H1 (cell line): ENCODE results near the gene ELP4. TPM values are rescaled to one million over a fixed set of nuclear protein-coding genes. Genes with fewer than 3 reads are reported as not detected.

ENCODE experiments used
- CTCF ChIA-PET: fragments of 300-600 bp; sonication (Branson Sonifier 250); formaldehyde crosslinking; loops from one replicate; lab custom pipeline; 2021; ENCODE audit not compliant: partially characterized antibody; lab: Charles Lee
- POLR2A ChIA-PET: fragments of 300-600 bp; sonication (Branson Sonifier 250); formaldehyde crosslinking; loops from one replicate; lab custom pipeline; 2021; ENCODE audit warnings: inconsistent platforms; ENCODE audit not compliant: partially characterized antibody; lab: Charles Lee
- DNase-seq, 2 experiments: peaks; one replicate each; pipeline versions ENCODE4 v3.0.0 to v3.0.0-alpha.2; 2010 to 2022; ENCODE audit warnings: low spot score in 2 of 2, low read depth in 1 of 2, mixed read lengths in 1 of 2
- FAIRE-seq: peaks from 2 replicates; lab custom pipeline; 2011; peaks lifted over from hg19 to GRCh38; lab: Jason Lieb, UNC
- H2AFZ ChIP-seq: 2 replicates; pipeline ENCODE4 v1.8.1; 2012; ENCODE audit warnings: low read length, inconsistent platforms
- H2AK5ac ChIP-seq: 2 replicates; pipeline ENCODE4 v1.6.1; 2013; ENCODE audit warnings: low read depth, low read length
- H2BK120ac ChIP-seq: replicated peaks from 2 replicates; pipeline ENCODE3; 2013; ENCODE audit warnings: low read depth, low read length, inconsistent platforms
- H2BK12ac ChIP-seq: 2 replicates; pipeline ENCODE4 v1.6.1; 2013; ENCODE audit warnings: low read depth, low read length
- H2BK15ac ChIP-seq: 2 replicates; pipeline ENCODE4 v1.6.1; 2013; ENCODE audit warnings: low read length
- H2BK20ac ChIP-seq: 2 replicates; pipeline ENCODE4 v1.6.1; 2013; ENCODE audit warnings: low read length
- H2BK5ac ChIP-seq: 2 replicates; pipeline ENCODE4 v1.6.1; 2013; ENCODE audit warnings: low read depth, low read length
- H3K14ac ChIP-seq: 2 replicates; pipeline ENCODE4 v1.6.1; 2013; ENCODE audit warnings: inconsistent platforms; ENCODE audit not compliant: insufficient read length
- H3K18ac ChIP-seq: 2 replicates; pipeline ENCODE4 v1.6.1; 2013; ENCODE audit warnings: low read length; ENCODE audit errors: extremely low read depth
- H3K23ac ChIP-seq: 2 replicates; pipeline ENCODE4 v1.6.1; 2013; ENCODE audit warnings: inconsistent platforms; ENCODE audit not compliant: insufficient read length
- H3K23me2 ChIP-seq: 2 replicates; pipeline ENCODE4 v1.6.1; 2013; ENCODE audit warnings: low read depth, low read length
- H3K27ac ChIP-seq: 2 replicates; pipeline ENCODE4 v1.6.1; 2011; ENCODE audit warnings: low read depth, low read length, inconsistent platforms
- H3K27me3 ChIP-seq, 4 experiments: replicated peaks in 1 of 4; 1 replicate in 1 of 4; 2 replicates in 3 of 4; pipeline versions ENCODE4 v1.6.1 to v1.8.1; 2011 to 2013; ENCODE audit warnings: low read length in 3 of 4, mild to moderate bottlenecking in 3 of 4, inconsistent platforms in 2 of 4, mixed read lengths in 2 of 4, moderate library complexity in 1 of 4; ENCODE audit not compliant: control insufficient read depth in 3 of 4, insufficient read depth in 3 of 4; ENCODE audit errors: extremely low read depth in 1 of 4
- H3K36me3 ChIP-seq, 4 experiments: 2 replicates each; pipeline versions ENCODE4 v1.6.1 to v1.8.1; 2011 to 2013; ENCODE audit warnings: mild to moderate bottlenecking in 4 of 4, low read length in 3 of 4, moderate library complexity in 2 of 4, control low read depth in 1 of 4, inconsistent platforms in 1 of 4; ENCODE audit not compliant: insufficient read depth in 4 of 4, control insufficient read depth in 2 of 4
- H3K4ac ChIP-seq: replicated peaks from 2 replicates; pipeline ENCODE3; 2013; ENCODE audit warnings: low read length, low read depth, mixed read lengths, inconsistent platforms; ENCODE audit not compliant: insufficient read length
- H3K4me1 ChIP-seq, 4 experiments: replicated peaks in 1 of 4; 1 replicate in 1 of 4; 2 replicates in 3 of 4; pipeline versions ENCODE4 v1.6.1 to v1.8.1; 2011 to 2013; ENCODE audit warnings: low read length in 3 of 4, inconsistent platforms in 2 of 4, mixed read lengths in 1 of 4; ENCODE audit not compliant: insufficient read depth in 4 of 4, control insufficient read depth in 3 of 4
- H3K4me2 ChIP-seq, 2 experiments: 2 replicates each; pipeline versions ENCODE4 v1.6.1 to v1.8.1; 2011 to 2013; ENCODE audit warnings: low read depth in 2 of 2, low read length in 2 of 2, control low read depth in 1 of 2, inconsistent platforms in 1 of 2, mild to moderate bottlenecking in 1 of 2; ENCODE audit not compliant: insufficient read depth in 1 of 2
- H3K4me3 ChIP-seq, 4 experiments: fragments of 200-600, 300-600 bp in 1 of 4; sonication (generic), shearing (Covaris generic), sonication (Bioruptor Twin) in 1 of 4; 2 replicates each; pipeline versions ENCODE4 v1.5.1 to v1.8.1; 2011 to 2016; ENCODE audit warnings: low read length in 4 of 4, low read depth in 3 of 4, control low read depth in 2 of 4, inconsistent platforms in 2 of 4, mild to moderate bottlenecking in 2 of 4, mixed read lengths in 1 of 4, moderate library complexity in 1 of 4; ENCODE audit not compliant: insufficient read depth in 2 of 4; ENCODE audit errors: extremely low read depth in 1 of 4
- H3K56ac ChIP-seq: replicated peaks from 2 replicates; pipeline ENCODE3; 2013; ENCODE audit warnings: low read depth, mild to moderate bottlenecking, mixed read lengths, low read length, inconsistent platforms; ENCODE audit not compliant: insufficient read length
- H3K79me1 ChIP-seq: 2 replicates; pipeline ENCODE4 v1.6.1; 2013; ENCODE audit warnings: low read depth, low read length, control low read depth
- H3K79me2 ChIP-seq, 2 experiments: 2 replicates each; pipeline versions ENCODE4 v1.6.1 to v1.8.1; 2012 to 2013; ENCODE audit warnings: low read length in 2 of 2, mild to moderate bottlenecking in 2 of 2, inconsistent platforms in 1 of 2; ENCODE audit not compliant: insufficient read depth in 2 of 2, control insufficient read depth in 1 of 2
- H3K9ac ChIP-seq, 4 experiments: replicated peaks in 1 of 4; 1 replicate in 1 of 4; 2 replicates in 3 of 4; pipeline versions ENCODE4 v1.6.1 to v1.8.1; 2011 to 2013; ENCODE audit warnings: low read depth in 3 of 4, low read length in 3 of 4, control low read depth in 2 of 4, mild to moderate bottlenecking in 2 of 4, moderate library complexity in 2 of 4, inconsistent platforms in 1 of 4; ENCODE audit errors: extremely low read depth in 1 of 4
- H3K9me3 ChIP-seq, 2 experiments: 2 replicates each; pipeline versions ENCODE4 v1.6.1 to v1.8.1; 2012 to 2013; ENCODE audit warnings: mild to moderate bottlenecking in 2 of 2, moderate library complexity in 2 of 2, control low read depth in 1 of 2, inconsistent platforms in 1 of 2, low read depth in 1 of 2, low read length in 1 of 2, mixed read lengths in 1 of 2; ENCODE audit not compliant: insufficient read depth in 2 of 2
- H4K20me1 ChIP-seq, 2 experiments: replicated peaks in 1 of 2; 2 replicates each; pipeline versions ENCODE3 to v1.8.1; 2011 to 2013; ENCODE audit warnings: inconsistent platforms in 2 of 2, low read length in 2 of 2, mild to moderate bottlenecking in 1 of 2; ENCODE audit not compliant: insufficient read depth in 2 of 2, control insufficient read depth in 1 of 2
- H4K5ac ChIP-seq: 2 replicates; pipeline ENCODE4 v1.6.1; 2013; ENCODE audit warnings: low read length, low read depth, mixed read lengths, inconsistent platforms; ENCODE audit not compliant: insufficient read length
- H4K8ac ChIP-seq: 2 replicates; pipeline ENCODE4 v1.8.0; 2013; ENCODE audit warnings: mild to moderate bottlenecking, moderate library complexity, low read length, inconsistent platforms; ENCODE audit not compliant: insufficient read depth; ENCODE audit errors: extremely low read depth
- H4K91ac ChIP-seq: replicated peaks from 2 replicates; pipeline ENCODE3; 2013; ENCODE audit warnings: low read length, mixed read lengths, inconsistent platforms; ENCODE audit not compliant: insufficient read length
- CTBP2 ChIP-seq: IDR thresholded peaks from 2 replicates; pipeline ENCODE4 v1.7.0; 2011; ENCODE audit warnings: borderline replicate concordance, mild to moderate bottlenecking, moderate library complexity, mixed read lengths, low read length; ENCODE audit not compliant: insufficient read depth, insufficient read length
- RNF2 ChIP-seq: fragments of 200-900, 300-1000 bp; sonication (generic); IDR thresholded peaks from 2 replicates; pipeline ENCODE4 v1.7.1; 2016; ENCODE audit warnings: borderline replicate concordance, low read depth, mild to moderate bottlenecking, antibody characterized with exemption, low read length; ENCODE audit not compliant: poor library complexity, severe bottlenecking; ENCODE audit errors: missing control alignments
- TCF12 ChIP-seq: IDR thresholded peaks from 2 replicates; pipeline ENCODE4 v1.6.1; 2011; ENCODE audit warnings: low read depth, mild to moderate bottlenecking, low read length
- WGBS, 2 experiments: shearing (Covaris generic) in 1 of 2; methylation state at CpG; one replicate each; pipeline versions ENCODE4 v1.1.6 to v1.1.7; 2013 to 2015; ENCODE audit warnings: low lambda C conversion rate in 2 of 2, mixed read lengths in 2 of 2, inconsistent platforms in 1 of 2, low coverage in 1 of 2, missing lambda C conversion rate in 1 of 2; ENCODE audit not compliant: insufficient replicate concordance in 2 of 2, insufficient coverage in 1 of 2, insufficient read length in 1 of 2; ENCODE audit errors: extremely low coverage in 1 of 2, missing lambda C conversion rate in 1 of 2; 5-methylcytosine and 5-hydroxymethylcytosine counted together
- polyA plus RNA-seq, 7 experiments: library from polyadenylated mRNA; depleted of rRNA in 3 of 7; stranded (reverse) in 5 of 7; unstranded in 2 of 7; fragments of >200 nt in 5 of 7; fragments of 200-250 nt in 2 of 7; gene quantifications; 1 replicate in 5 of 7; 2 replicates in 1 of 7; 4 replicates in 1 of 7; pipeline versions ENCODE4 v1.2.1 to v1.2.3, GENCODE V29; 2011 to 2013; ENCODE audit warnings: missing spikeins in 2 of 7, mixed read lengths in 2 of 7
- total RNA-seq: library from RNA; stranded (reverse); fragmentation: NEBNext Ultra II Directional; extraction: Animal tissue kit (Norgen Biotek cat#: 25700); gene quantifications from 2 replicates; pipeline ENCODE4 v1.2.1, GENCODE V29; 2021

Gene ELP4
- total and polyA plus RNA-seq, 2 of the 8 experiments (the other 6 are each of a cell fraction or from before 2014, with no cell fraction given): 14.0 to 18.6 TPM

- TF ChIP-seq RNF2: no peak
- TF ChIP-seq TCF12: no peak
- TF ChIP-seq CTBP2: no peak
- TF ChIP-seq, all 59 proteins: peak for 0
- H3K23me2 ChIP-seq: no peaks in the 10 kb centered on the region
Measured at GRCh38 chr11:31687861-31688260, 178.3 kb downstream of the ELP4 start.

More at GRCh38 chr11:31687861-31688260, 178.3 kb downstream of the ELP4 start:
- ChIA-PET POLR2A (no interaction called here), CTCF (no interaction called here)
- H3K27ac ChIP-seq: no peak overlapping the region
- H3K23ac ChIP-seq: no peak overlapping the region
- no peak overlapping the region for H4K8ac ChIP-seq
- no peak overlapping the region for H2BK12ac ChIP-seq
- no peak overlapping the region for H2BK120ac ChIP-seq
- H3K4me1 ChIP-seq: peaks cover 0 to 3% (median 0%) of the 10 kb centered on the region in 4 experiments; a peak in 1 of 7 replicates
- no peaks in the 10 kb centered on the region for H3K79me2 ChIP-seq
- no peak overlapping the region for H3K9ac ChIP-seq
- 97% methylated on average over 4 of the region's 4 CpGs; no CpG with 5 or more reads in 1 of the 2 experiments for WGBS, 2 experiments
- H3K4ac ChIP-seq: no peak overlapping the region
- no peak overlapping the region for H2AFZ ChIP-seq
- H3K4me2 ChIP-seq: no peak overlapping the region
- no peak overlapping the region for H4K5ac ChIP-seq
- H3K36me3 ChIP-seq: no peaks in the 10 kb centered on the region
- no peak overlapping the region for H3K18ac ChIP-seq
- H3K56ac ChIP-seq: no peak overlapping the region
- H3K14ac ChIP-seq: no peak overlapping the region
- no peaks in the 10 kb centered on the region for H4K20me1 ChIP-seq
- no peak overlapping the region for H3K4me3 ChIP-seq
- H3K9me3 ChIP-seq: no peaks in the 10 kb centered on the region
- DNase-seq (no peak), FAIRE-seq (no peak)
- H2BK15ac ChIP-seq: no peak overlapping the region
- no peak overlapping the region for H2BK20ac ChIP-seq
- no peak overlapping the region for H2AK5ac ChIP-seq
- no peaks in the 10 kb centered on the region for H3K27me3 ChIP-seq
- no peak overlapping the region for H2BK5ac ChIP-seq
- H4K91ac ChIP-seq: no peak overlapping the region
- H3K79me1 ChIP-seq: no peaks in the 10 kb centered on the region
